ENCODE data around the gene DAW1. TPM values are rescaled to one million over a fixed set of nuclear protein-coding genes. Genes with fewer than 3 reads are reported as not detected.

Gene DAW1
- total and polyA plus RNA-seq, 10 of the 15 experiments (the other 5 are each of a cell fraction or from before 2014, with no cell fraction given) = 0.04 TPM; not detected in 9

- ATAC-seq = no peak
- Histone ChIP-seq H2AFZ (ENCODE audit: control insufficient read depth, low read depth, low read length) (no peak overlapping the region), H3K9me3 (replicated peaks; ENCODE audit: control insufficient read depth, insufficient read depth, low read length) (no peaks in the 10 kb centered on the region; the same call in 2 of the 3 replicates), H3K4me3 (no peak overlapping the region), H3K36me3 (ENCODE audit: control insufficient read depth in 2 of 2, insufficient read depth in 2 of 2, low read length in 1 of 2) (no peaks in the 10 kb centered on the region), H3K4me2 (ENCODE audit: control insufficient read depth, insufficient read depth) (no peak overlapping the region), H3K4me1 (ENCODE audit: control insufficient read depth, insufficient read depth, low read length) (no peaks in the 10 kb centered on the region), H4K20me1 (ENCODE audit: control insufficient read depth, insufficient read depth) (no peaks in the 10 kb centered on the region), H3K27me3 (replicated peaks in 1 of 2; ENCODE audit: control insufficient read depth in 2 of 2, insufficient read depth in 2 of 2, low read length in 1 of 2) (no peaks in the 10 kb centered on the region), H3K27ac (ENCODE audit: control insufficient read depth, insufficient read depth) (no peak overlapping the region), H3K9ac (ENCODE audit: control insufficient read depth, insufficient read depth, low read length) (no peak overlapping the region), H3K79me2 (ENCODE audit: control insufficient read depth, insufficient read depth, low read length) (no peaks in the 10 kb centered on the region)
- in situ Hi-C loops (cut with MboI) (no loop called here), intact Hi-C loops (cut with micrococcal nuclease; ENCODE audit: unreplicated experiment) (no loop called here)
- no peak for FAIRE-seq
- DNase-seq (ENCODE audit: low read depth, low spot score) = no peak
- ChIA-PET CTCF (interaction anchor here (0.6 to 2.0 kb wide), 5 partner anchors 11 to 1009 kb away, joined by 3 to 10 read pairs (median 3); no protein-coding TSS in a partner anchor), RAD21 (ENCODE audit: unreplicated experiment) (interaction anchor here (1.0 to 1.2 kb wide), 2 partner anchors 11 to 26 kb away, joined by 3 read pairs; no protein-coding TSS in a partner anchor), SMC1A (ENCODE audit: uncharacterized antibody, unreplicated experiment) (interaction anchor here (0.9 to 1.6 kb wide), 2 partner anchors 11 to 53 kb away, joined by 3 to 4 read pairs; no protein-coding TSS in a partner anchor), POLR2A (no interaction called here)
- no TSS peak for BruUV-seq (replicated peaks)
- TF ChIP-seq PAX8 (IDR thresholded peaks at IDR 0.05) (no peak), NR2F1 (conservative IDR thresholded peaks at IDR 0.05) (no peak), MEF2B (IDR thresholded peaks at IDR 0.05; ENCODE audit: partially characterized antibody, poor library complexity, severe bottlenecking) (no peak), EZH2 (IDR thresholded peaks at IDR 0.05; ENCODE audit: borderline replicate concordance, control insufficient read depth, low read depth, low read length) (no peak), BHLHE40 (IDR thresholded peaks at IDR 0.05; ENCODE audit: borderline replicate concordance in 1 of 2, low read depth in 2 of 2, low read length in 1 of 2) (no peak), ZNF24 (IDR thresholded peaks at IDR 0.05) (no peak), HDAC6 (IDR thresholded peaks at IDR 0.05; ENCODE audit: unreplicated experiment) (no peak), SREBF2 (IDR thresholded peaks at IDR 0.05; ENCODE audit: low read length) (no peak), CEBPB (IDR thresholded peaks at IDR 0.05; ENCODE audit: borderline replicate concordance in 1 of 2, low read depth in 2 of 2, low read length in 2 of 2) (no peak), NFYA (IDR thresholded peaks at IDR 0.05; ENCODE audit: borderline replicate concordance, low read depth, low read length) (no peak), GABPA (IDR thresholded peaks at IDR 0.05; ENCODE audit: low read depth) (no peak), ZBED1 (IDR thresholded peaks at IDR 0.05; ENCODE audit: borderline replicate concordance) (no peak), ZNF384 (IDR thresholded peaks at IDR 0.05; ENCODE audit: borderline replicate concordance, low read depth, low read length) (no peak)
- TF ChIP-seq, protein P1, sequence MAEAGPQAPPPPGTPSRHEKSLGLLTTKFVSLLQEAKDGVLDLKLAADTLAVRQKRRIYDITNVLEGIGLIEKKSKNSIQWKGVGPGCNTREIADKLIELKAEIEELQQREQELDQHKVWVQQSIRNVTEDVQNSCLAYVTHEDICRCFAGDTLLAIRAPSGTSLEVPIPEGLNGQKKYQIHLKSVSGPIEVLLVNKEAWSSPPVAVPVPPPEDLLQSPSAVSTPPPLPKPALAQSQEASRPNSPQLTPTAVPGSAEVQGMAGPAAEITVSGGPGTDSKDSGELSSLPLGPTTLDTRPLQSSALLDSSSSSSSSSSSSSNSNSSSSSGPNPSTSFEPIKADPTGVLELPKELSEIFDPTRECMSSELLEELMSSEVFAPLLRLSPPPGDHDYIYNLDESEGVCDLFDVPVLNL (IDR thresholded peaks at IDR 0.05; ENCODE audit: low read depth, low read length) = no peak
- TF ChIP-seq, protein P2, sequence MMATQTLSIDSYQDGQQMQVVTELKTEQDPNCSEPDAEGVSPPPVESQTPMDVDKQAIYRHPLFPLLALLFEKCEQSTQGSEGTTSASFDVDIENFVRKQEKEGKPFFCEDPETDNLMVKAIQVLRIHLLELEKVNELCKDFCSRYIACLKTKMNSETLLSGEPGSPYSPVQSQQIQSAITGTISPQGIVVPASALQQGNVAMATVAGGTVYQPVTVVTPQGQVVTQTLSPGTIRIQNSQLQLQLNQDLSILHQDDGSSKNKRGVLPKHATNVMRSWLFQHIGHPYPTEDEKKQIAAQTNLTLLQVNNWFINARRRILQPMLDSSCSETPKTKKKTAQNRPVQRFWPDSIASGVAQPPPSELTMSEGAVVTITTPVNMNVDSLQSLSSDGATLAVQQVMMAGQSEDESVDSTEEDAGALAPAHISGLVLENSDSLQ (IDR thresholded peaks at IDR 0.05) = no peak
- WGBS (ENCODE audit: insufficient coverage, insufficient replicate concordance, low lambda C conversion rate, missing lambda C conversion rate) = 66% methylated on average over 5 of the region's 5 CpGs
Observed at GRCh38 chr2:227834916-227835650, 36.3 kb upstream of the DAW1 start.

All from GM12878 (cell line).